SK-N-MC (cell line): Measurements from ENCODE around the gene EML2.

ENCODE experiments used
- EZH2 ChIP-seq: fragments of 200-600 bp; sonication (generic); IDR thresholded peaks from one replicate; pipeline ENCODE4 v1.6.1; 2017; ENCODE audit warnings: antibody characterized with exemption
- FOXP2 ChIP-seq: optimal IDR thresholded peaks from 2 replicates; pipeline ENCODE3; 2011; ENCODE audit warnings: mild to moderate bottlenecking, moderate library complexity; ENCODE audit not compliant: insufficient read depth; ENCODE audit errors: extremely low read length, control extremely low read depth
- POLR2AphosphoS5 ChIP-seq: IDR thresholded peaks from 2 replicates; pipeline ENCODE4 v1.6.1; 2012; ENCODE audit warnings: mild to moderate bottlenecking, low read depth, low read length, borderline replicate concordance

DNA sequence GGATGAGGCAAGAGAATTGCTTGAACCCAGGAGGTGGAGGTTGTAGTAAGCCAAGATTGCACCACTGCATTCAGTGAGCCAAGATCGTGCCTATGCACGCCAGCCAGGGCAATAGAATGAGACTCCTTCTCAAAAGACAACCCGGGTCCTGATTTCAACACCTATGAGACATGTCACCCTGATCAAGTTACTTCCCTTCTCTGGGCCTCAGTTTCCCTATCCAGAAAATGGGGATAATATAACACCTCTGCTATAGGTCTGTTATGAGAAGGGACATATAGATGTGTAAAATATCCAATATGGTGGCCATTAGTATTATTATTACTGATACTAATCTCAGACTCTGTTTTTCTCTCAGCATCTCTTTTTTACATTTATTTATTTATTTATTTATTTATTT is 15.9 kb upstream of the EML2 start:
- TF ChIP-seq EZH2 (no peak), FOXP2 (no peak), POLR2AphosphoS5 (no peak)
